ENCODE results near the gene MMP1.

The MMP1 gene

GRCh38 chr11:102819491-102819890 is 21.5 kb upstream of the MMP1 start:
- Histone ChIP-seq H2AFZ (ENCODE audit: low read depth, low read length, severe bottlenecking) (no peak overlapping the region), H3F3A (ENCODE audit: insufficient read depth) (no peaks in the 10 kb centered on the region), H3K4me2 (ENCODE audit: low read depth, low read length, poor library complexity, severe bottlenecking) (no peak overlapping the region), H3K9me3 (ENCODE audit: insufficient read depth, low read length) (no peaks in the 10 kb centered on the region), H3K27me3 (ENCODE audit: low read length) (no peaks in the 10 kb centered on the region), H3K4me3 (ENCODE audit: insufficient read depth, low read length, poor library complexity, severe bottlenecking) (no peak overlapping the region), H3K9me2 (replicated peaks; ENCODE audit: insufficient read depth, low read length) (no peaks in the 10 kb centered on the region), H3K36me3 (ENCODE audit: low read length) (no peaks in the 10 kb centered on the region), H3K79me2 (ENCODE audit: insufficient read depth, low read length) (no peaks in the 10 kb centered on the region), H3K9ac (ENCODE audit: low read length) (no peak overlapping the region), H4K20me1 (ENCODE audit: low read depth, low read length) (no peaks in the 10 kb centered on the region), H3K27ac (ENCODE audit: low read depth, low read length) (no peak overlapping the region)
- TF ChIP-seq EZH2phosphoT487 (conservative IDR thresholded peaks at IDR 0.05; ENCODE audit: low read length): no peak
- TF ChIP-seq CTCF (IDR thresholded peaks at IDR 0.05; ENCODE audit: insufficient read depth, low read length, poor library complexity, severe bottlenecking): no peak

GRCh38 chr11:102813484-102813883 is 15.5 kb upstream of the MMP1 start:
- Histone ChIP-seq H3K27ac (ENCODE audit: low read depth, low read length) (no peak overlapping the region), H3K27me3 (ENCODE audit: low read length) (no peaks in the 10 kb centered on the region), H3K9ac (ENCODE audit: low read length) (no peak overlapping the region), H3K79me2 (ENCODE audit: insufficient read depth, low read length) (no peaks in the 10 kb centered on the region), H3K36me3 (ENCODE audit: low read length) (no peaks in the 10 kb centered on the region), H3K9me2 (replicated peaks; ENCODE audit: insufficient read depth, low read length) (no peaks in the 10 kb centered on the region), H4K20me1 (ENCODE audit: low read depth, low read length) (no peaks in the 10 kb centered on the region), H3K4me3 (ENCODE audit: insufficient read depth, low read length, poor library complexity, severe bottlenecking) (no peak overlapping the region), H3K4me2 (ENCODE audit: low read depth, low read length, poor library complexity, severe bottlenecking) (no peak overlapping the region), H3F3A (ENCODE audit: insufficient read depth) (no peaks in the 10 kb centered on the region), H3K9me3 (ENCODE audit: insufficient read depth, low read length) (no peaks in the 10 kb centered on the region), H2AFZ (ENCODE audit: low read depth, low read length, severe bottlenecking) (no peak overlapping the region)
- no peak for TF ChIP-seq CTCF (IDR thresholded peaks at IDR 0.05; ENCODE audit: insufficient read depth, low read length, poor library complexity, severe bottlenecking)
- no peak for TF ChIP-seq EZH2phosphoT487 (conservative IDR thresholded peaks at IDR 0.05; ENCODE audit: low read length)

- Histone ChIP-seq H3K27ac (ENCODE audit: low read depth, low read length) (no peak overlapping the region), H3K79me2 (ENCODE audit: insufficient read depth, low read length) (no peaks in the 10 kb centered on the region), H3K4me3 (ENCODE audit: insufficient read depth, low read length, poor library complexity, severe bottlenecking) (no peak overlapping the region), H3F3A (ENCODE audit: insufficient read depth) (no peaks in the 10 kb centered on the region), H3K36me3 (ENCODE audit: low read length) (no peaks in the 10 kb centered on the region), H3K9me2 (replicated peaks; ENCODE audit: insufficient read depth, low read length) (no peaks in the 10 kb centered on the region), H2AFZ (ENCODE audit: low read depth, low read length, severe bottlenecking) (no peak overlapping the region), H3K9ac (ENCODE audit: low read length) (no peak overlapping the region), H3K4me2 (ENCODE audit: low read depth, low read length, poor library complexity, severe bottlenecking) (no peak overlapping the region), H3K27me3 (ENCODE audit: low read length) (no peaks in the 10 kb centered on the region), H3K9me3 (ENCODE audit: insufficient read depth, low read length) (no peaks in the 10 kb centered on the region), H4K20me1 (ENCODE audit: low read depth, low read length) (no peaks in the 10 kb centered on the region)
- TF ChIP-seq EZH2phosphoT487 (conservative IDR thresholded peaks at IDR 0.05; ENCODE audit: low read length): no peak
- TF ChIP-seq CTCF (IDR thresholded peaks at IDR 0.05; ENCODE audit: insufficient read depth, low read length, poor library complexity, severe bottlenecking): no peak
Observed at GRCh38 chr11:102812188-102812587, 14.2 kb upstream of the MMP1 start.

Data from SU-DHL-6 (cell line).